ENCODE measurements around the gene TBC1D3K.
"Not testable (repeated sequence)": the region's sequence is repeated elsewhere in the genome, so short reads cannot be mapped to it uniquely, and the experiment has no call there.

TBC1D3K gene

DNA sequence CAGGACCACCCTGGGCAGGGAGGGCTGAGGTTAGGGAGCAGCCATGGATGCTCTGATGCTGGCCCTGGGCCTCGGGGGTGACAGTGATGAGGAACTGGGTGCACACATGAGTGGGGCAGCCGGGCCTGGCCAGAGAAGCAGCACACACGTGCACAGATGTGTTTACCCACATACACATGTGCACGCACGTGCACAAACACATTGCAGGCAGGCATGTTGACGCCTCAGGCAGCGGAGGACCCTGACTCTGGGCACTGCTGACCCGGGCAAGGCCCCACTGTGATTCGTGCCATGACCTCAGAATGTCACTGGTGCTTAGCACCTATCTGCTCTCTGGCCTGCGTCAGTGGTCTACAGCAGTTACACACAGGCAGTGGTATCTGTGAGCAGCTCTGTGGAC is at the start of gene TBC1D3K:
Gene TBC1D3K, plus strand, starts transcription at position 301 of the 400 bp plus-strand sequence. CDS start 1,585 bp downstream, outside the sequence.
- ATAC-seq = not testable (repeated sequence)

DNA sequence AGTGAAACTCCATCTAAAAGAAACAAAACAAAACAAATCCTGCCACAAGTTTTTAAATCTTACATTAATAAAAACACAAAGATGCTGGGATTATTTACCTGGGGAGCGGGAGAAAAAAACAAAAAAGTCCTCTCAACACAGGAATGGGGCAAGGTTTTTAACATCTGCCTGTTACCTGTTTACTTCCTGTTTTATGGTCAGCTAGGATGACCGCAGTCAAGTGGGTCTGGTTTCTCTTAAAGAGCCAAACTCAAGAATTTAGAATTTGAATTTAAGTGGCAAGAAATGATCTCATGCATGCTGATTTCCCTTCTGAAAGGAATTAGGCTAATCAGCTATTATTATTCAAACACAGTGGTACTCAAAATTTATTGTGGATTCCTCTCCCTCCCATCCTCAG is 39.7 kb upstream of the TBC1D3K start:
- TF ChIP-seq, protein P1, sequence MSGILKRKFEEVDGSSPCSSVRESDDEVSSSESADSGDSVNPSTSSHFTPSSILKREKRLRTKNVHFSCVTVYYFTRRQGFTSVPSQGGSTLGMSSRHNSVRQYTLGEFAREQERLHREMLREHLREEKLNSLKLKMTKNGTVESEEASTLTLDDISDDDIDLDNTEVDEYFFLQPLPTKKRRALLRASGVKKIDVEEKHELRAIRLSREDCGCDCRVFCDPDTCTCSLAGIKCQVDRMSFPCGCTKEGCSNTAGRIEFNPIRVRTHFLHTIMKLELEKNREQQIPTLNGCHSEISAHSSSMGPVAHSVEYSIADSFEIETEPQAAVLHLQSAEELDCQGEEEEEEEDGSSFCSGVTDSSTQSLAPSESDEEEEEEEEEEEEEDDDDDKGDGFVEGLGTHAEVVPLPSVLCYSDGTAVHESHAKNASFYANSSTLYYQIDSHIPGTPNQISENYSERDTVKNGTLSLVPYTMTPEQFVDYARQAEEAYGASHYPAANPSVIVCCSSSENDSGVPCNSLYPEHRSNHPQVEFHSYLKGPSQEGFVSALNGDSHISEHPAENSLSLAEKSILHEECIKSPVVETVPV (CRISPR knock-in tag; IDR thresholded peaks at IDR 0.05) = no peak
- no peak for TF ChIP-seq ESRRG (CRISPR knock-in tag; IDR thresholded peaks at IDR 0.05)
- TF ChIP-seq TSHZ2 (CRISPR knock-in tag; IDR thresholded peaks at IDR 0.05) = no peak
- TF ChIP-seq POU6F1 (CRISPR knock-in tag; IDR thresholded peaks at IDR 0.05; ENCODE audit: borderline replicate concordance, low read depth) = no peak
- no peak for TF ChIP-seq ZNF70 (CRISPR knock-in tag; IDR thresholded peaks at IDR 0.05)
- TF ChIP-seq, protein P2, sequence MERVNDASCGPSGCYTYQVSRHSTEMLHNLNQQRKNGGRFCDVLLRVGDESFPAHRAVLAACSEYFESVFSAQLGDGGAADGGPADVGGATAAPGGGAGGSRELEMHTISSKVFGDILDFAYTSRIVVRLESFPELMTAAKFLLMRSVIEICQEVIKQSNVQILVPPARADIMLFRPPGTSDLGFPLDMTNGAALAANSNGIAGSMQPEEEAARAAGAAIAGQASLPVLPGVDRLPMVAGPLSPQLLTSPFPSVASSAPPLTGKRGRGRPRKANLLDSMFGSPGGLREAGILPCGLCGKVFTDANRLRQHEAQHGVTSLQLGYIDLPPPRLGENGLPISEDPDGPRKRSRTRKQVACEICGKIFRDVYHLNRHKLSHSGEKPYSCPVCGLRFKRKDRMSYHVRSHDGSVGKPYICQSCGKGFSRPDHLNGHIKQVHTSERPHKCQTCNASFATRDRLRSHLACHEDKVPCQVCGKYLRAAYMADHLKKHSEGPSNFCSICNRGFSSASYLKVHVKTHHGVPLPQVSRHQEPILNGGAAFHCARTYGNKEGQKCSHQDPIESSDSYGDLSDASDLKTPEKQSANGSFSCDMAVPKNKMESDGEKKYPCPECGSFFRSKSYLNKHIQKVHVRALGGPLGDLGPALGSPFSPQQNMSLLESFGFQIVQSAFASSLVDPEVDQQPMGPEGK (CRISPR knock-in tag; IDR thresholded peaks at IDR 0.05; ENCODE audit: borderline replicate concordance) = no peak
- no peak for TF ChIP-seq GLIS3 (CRISPR knock-in tag; IDR thresholded peaks at IDR 0.05)
- ATAC-seq = no peak

- ATAC-seq = no peak
- TF ChIP-seq OSR1 (CRISPR knock-in tag; IDR thresholded peaks at IDR 0.05) (no peak), TOX (CRISPR knock-in tag; IDR thresholded peaks at IDR 0.05; ENCODE audit: borderline replicate concordance) (no peak), PPARA (CRISPR knock-in tag; IDR thresholded peaks at IDR 0.05; ENCODE audit: borderline replicate concordance) (no peak), ZNF8 (CRISPR knock-in tag; IDR thresholded peaks at IDR 0.05) (no peak), TCF4 (CRISPR knock-in tag; IDR thresholded peaks at IDR 0.05; ENCODE audit: borderline replicate concordance) (no peak), POU6F1 (CRISPR knock-in tag; IDR thresholded peaks at IDR 0.05; ENCODE audit: borderline replicate concordance, low read depth) (no peak), ESRRG (CRISPR knock-in tag; IDR thresholded peaks at IDR 0.05) (no peak), TSHZ2 (CRISPR knock-in tag; IDR thresholded peaks at IDR 0.05) (no peak), GLIS3 (CRISPR knock-in tag; IDR thresholded peaks at IDR 0.05) (no peak), ZNF565 (CRISPR knock-in tag; conservative IDR thresholded peaks at IDR 0.05; ENCODE audit: low read depth) (no peak), SNAI2 (CRISPR knock-in tag; IDR thresholded peaks at IDR 0.05) (no peak)
- TF ChIP-seq, protein P1 (CRISPR knock-in tag; IDR thresholded peaks at IDR 0.05) = no peak
Observed at GRCh38 chr17:37885136-37885535, 39.1 kb upstream of the TBC1D3K start.

Data from SK-N-SH treated with all-trans-retinoic acid at 6 μM for 48 hours (cell line).